ENCODE results near the gene TAGLN3.

DNA sequence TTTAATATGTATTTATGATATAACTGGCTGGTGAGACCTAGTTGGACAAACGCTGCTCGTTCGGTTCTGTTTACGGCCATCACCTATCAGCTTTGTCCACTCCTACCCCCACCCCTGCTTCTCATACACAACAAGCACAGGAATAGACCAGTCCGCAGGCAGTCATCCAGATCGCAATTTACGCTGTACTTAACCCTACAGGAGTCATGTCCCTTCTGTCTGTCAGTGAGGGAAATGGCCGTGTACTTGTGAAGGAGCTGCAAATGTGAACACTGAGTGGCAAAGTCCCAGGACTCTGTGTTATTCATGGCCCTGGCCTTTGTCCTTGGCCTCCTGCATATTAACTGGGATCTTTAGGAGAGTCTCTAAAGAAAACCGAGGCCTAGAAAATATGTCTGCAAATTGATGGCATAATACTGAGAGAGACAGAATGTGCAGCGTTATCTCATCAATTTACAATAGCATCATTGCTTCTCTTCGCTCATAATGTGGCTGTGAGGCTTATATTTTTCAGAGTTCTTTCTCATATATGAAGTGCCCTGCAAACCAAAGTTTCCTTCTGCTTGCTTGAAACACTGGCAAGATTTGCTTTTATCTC, 27.1 kb upstream of the TAGLN3 start:
- TF ChIP-seq, protein P1, sequence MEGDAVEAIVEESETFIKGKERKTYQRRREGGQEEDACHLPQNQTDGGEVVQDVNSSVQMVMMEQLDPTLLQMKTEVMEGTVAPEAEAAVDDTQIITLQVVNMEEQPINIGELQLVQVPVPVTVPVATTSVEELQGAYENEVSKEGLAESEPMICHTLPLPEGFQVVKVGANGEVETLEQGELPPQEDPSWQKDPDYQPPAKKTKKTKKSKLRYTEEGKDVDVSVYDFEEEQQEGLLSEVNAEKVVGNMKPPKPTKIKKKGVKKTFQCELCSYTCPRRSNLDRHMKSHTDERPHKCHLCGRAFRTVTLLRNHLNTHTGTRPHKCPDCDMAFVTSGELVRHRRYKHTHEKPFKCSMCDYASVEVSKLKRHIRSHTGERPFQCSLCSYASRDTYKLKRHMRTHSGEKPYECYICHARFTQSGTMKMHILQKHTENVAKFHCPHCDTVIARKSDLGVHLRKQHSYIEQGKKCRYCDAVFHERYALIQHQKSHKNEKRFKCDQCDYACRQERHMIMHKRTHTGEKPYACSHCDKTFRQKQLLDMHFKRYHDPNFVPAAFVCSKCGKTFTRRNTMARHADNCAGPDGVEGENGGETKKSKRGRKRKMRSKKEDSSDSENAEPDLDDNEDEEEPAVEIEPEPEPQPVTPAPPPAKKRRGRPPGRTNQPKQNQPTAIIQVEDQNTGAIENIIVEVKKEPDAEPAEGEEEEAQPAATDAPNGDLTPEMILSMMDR (IDR thresholded peaks at IDR 0.05) = no peak
- TF ChIP-seq POLR2A (IDR thresholded peaks at IDR 0.05) = no peak
